Measurements from ENCODE around the gene C9orf78.

Gene C9orf78

DNA sequence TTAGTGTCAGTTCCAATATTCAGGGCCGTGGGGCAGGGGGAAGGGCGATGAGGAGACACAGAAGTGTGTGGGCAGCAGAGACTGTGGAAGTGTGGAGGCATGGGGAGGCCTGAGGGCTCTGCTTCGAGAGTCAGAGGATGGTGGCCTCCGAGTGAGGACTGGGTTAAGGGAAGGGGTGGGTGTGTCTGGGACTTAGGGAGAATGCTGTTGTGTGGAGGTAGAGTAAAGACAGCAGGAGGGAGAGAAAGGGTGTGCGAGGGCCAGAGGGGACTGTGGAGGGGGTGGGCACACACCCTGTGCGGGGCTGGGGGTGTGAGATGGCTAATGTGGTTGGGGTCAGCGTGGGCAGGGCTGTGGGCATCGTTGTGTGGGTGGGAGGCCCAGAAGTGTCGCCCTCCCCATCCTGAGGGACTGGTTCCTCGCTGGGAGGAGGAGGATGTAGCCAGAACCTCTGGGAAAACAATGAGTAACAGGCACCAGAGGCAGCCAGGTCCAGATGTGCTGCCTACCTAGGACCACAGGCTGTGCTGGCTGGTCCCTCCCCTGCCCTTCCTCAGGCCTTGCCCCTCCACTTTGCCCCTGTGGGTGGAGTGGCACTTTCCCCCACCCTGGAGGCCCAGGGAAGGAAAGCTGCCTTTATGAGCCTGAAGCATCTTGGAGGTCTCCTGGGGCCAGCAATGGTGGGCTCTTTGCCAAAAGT is 4.4 kb upstream of the C9orf78 start:
- DNase-seq, result no peak

GRCh38 chr9:129838707-129839259 is 3.7 kb upstream of the C9orf78 start:
- no peak for DNase-seq

DNA sequence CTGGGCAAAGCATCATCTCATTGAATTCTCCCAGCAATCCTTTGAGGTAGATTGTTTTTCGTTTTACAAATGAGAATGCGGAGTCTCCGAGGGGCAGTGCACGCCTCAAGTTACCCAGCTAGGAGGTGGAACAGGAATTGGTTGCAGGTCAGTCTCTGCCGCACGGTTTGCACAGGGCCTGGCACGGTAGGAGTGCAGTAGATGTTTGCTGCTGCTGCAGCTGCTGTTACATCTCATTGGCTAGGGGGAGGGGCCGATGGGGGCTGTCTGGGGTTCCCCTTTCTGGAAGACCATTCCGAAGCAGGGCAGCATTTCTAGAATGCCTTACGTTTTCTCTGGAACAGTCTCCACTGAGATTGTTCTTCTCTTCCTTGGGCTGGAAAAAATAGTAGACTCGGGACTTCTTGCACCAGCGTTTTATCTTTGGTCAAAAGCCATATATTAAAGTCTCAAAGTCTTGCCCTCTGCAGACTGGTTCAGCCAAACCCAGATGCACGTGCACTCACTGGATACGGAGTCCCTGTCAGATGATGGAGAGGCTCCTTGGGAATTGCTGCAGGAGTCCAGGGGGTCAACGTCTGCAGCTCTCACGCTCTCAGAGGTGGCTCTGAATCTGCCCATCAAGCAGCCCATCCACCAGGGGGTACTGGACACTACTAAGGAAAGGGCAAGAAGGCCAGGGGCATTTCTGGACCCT is 1.4 kb upstream of the C9orf78 start:
- DNase-seq, result no peak

DNA sequence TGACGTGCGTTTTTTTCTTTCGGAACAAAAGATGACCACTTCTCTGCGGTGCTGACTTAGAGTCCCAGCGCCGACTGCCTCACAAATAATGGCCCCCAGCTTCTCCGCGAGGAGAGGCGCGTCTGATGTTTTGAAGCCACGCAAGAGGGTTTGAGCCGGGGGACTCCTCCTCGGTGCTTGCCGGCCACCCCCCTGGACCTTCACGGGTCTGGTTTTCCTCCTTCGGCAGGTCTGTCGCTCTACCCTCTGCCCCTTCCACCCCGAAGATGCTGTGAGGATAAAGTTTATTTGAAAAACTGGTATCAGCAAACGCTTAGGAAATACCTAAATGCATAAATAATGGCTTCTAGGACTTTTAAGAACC is 767 bp upstream of the C9orf78 start:
- no peak for DNase-seq

DNA sequence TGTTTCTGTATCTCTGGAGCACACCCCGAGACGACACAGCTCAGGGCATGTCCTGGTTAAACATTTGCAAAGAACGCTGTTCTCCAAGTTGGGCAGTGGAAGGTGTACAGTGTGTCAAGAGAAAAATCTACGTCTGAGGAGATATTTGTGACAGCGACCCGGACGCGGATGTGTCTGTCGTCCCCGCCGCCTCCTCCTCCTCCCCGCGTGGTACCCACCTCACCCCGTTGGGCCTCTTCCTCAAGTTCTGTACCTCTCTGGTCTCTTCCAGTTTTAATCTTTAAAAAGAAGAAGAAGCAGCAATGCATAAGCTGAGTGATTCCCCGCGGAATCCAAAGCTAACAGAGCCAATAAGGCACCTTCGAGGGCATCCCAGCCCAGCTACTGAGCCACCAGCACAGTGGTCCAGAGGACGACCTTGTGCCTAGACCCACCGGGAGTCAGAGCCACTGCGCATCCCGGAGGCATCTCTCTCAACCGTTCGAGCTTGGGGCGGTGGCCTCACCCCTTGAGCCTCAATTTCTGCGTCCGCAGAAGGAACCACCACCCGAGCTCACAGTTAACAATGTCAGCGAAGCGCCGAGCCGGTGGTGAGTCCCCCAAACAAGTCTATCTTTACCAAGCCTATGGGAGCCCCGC is 467 bp downstream of the C9orf78 start:
- no peak for DNase-seq

DNA sequence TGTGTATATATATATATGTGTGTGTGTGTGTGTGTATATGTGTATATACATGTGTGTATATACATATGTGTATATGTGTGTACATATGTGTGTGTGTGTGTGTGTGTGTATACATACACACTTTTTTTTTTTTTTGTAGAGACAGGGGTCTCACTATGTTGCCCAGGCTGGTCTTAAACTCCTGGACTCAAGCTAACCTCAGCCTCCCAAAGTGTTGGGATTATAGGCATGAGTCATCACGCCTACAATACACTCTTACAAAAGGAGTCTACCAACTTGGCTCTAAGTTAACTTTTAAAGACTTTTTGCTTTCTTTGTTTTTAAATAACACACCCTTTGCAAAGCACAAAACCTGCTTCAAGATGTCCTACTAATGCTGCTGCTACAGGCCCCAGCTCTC is 2.1 kb downstream of the C9orf78 start:
- no peak for DNase-seq

DNA sequence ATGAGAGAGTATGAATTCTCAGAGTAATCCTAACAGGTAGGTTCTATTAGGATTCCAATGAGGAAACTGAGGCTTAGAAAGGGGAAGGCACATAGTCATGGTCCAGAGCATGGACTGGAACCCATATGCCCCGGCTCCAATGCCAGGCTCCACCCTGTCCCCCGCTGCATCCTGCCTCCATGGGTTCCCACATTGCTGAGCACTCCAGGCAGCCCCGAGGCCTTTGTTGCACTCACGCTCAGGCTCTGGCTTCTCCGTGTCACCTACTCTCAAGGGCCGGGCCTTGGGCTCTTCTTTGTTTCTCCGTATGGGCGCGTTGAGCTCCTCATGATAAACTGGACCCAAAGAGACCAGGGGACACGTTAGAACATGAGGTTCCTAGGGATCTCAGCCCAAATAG is 6.1 kb downstream of the C9orf78 start:
- DNase-seq, result no peak

GRCh38 chr9:129828051-129828450 is 7.0 kb downstream of the C9orf78 start:
- DNase-seq, result no peak

DNA sequence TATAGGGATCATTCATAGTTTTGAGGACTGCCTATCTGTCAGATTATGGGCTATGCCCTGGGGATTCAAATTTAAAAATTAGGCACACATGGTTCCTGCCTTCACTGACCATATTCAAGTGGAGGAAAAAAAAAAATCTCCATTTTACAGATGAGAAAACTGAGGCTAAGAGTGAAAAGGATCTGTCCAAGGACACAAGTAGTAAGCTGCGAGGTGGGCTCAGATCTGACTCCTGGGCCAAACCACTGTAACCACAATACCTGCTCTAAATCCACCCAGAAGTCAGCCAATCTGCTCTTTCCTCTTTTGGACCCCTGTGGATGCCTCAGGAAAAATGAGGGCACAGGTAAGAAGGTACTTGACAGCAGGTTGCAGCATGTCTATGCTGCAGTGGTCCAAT is 8.3 kb downstream of the C9orf78 start:
- no peak for DNase-seq

- DNase-seq, result no peak
Measured at GRCh38 chr9:129826344-129826743, 8.7 kb downstream of the C9orf78 start.

GRCh38 chr9:129823935-129824601 is 11.0 kb downstream of the C9orf78 start, which contains the start of gene TOR1A:
TSS of gene TOR1A (minus strand) at chr9:129824136. CDS start at chr9:129824085, 51 bp downstream.
- DNase-seq, result peak; percentile 66

- DNase-seq, result no peak
Measured at GRCh38 chr9:129823542-129823934, 11.5 kb downstream of the C9orf78 start.

DNA sequence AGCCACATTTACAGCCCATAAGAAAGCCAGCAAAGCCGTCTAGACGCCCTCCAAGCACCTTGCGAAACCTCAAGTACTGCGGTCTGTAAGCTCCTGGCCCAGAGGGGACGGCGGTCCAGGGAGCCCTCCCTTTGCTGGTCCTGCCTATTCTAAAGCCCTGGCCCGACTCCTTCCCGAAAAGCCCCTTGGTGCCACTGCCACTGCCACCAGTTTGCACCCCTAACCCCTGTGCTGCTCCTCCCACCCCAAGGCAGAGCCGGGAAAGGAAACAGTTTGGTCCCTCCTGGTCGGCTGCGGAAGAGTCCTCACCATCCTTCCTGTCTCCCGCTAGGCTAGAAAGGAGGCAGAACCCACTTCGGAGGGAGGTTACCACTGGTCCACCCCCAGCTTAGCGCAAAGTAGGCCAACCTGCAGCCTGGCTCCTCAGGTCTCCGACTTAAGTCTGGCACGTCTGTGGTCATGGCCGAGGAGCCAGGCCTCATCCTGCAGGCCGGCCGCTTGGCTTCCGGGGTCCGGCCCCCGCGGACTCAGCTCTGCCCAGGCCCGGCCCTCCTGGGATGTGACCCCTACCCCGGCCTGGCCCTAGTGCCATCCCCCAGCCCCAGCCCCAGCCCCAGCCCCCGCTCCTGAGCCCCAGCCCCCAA is 12.1 kb downstream of the C9orf78 start:
- no peak for DNase-seq

- no peak for DNase-seq
Measured at GRCh38 chr9:129816501-129817435, 18.3 kb downstream of the C9orf78 start.

DNA sequence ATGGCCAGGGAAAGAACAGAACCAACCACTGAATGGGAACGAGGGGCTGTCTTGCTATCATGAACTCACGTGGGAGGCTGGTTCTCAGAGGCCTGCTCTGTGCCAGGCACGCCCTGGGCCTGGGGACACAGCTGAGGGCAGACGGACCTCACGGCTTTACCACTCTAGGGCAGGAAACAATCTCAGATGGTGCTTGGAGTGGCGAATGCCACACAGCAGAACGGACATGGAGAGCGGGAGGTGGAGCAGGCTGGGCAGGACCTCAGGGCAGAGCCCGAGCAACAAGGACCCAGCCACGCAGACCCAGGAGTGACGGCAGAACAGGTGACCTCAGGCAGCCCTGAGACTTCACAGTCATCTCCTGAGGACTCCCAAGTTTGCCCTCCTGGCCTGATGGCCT is 19.8 kb downstream of the C9orf78 start:
- DNase-seq, result no peak

DNA sequence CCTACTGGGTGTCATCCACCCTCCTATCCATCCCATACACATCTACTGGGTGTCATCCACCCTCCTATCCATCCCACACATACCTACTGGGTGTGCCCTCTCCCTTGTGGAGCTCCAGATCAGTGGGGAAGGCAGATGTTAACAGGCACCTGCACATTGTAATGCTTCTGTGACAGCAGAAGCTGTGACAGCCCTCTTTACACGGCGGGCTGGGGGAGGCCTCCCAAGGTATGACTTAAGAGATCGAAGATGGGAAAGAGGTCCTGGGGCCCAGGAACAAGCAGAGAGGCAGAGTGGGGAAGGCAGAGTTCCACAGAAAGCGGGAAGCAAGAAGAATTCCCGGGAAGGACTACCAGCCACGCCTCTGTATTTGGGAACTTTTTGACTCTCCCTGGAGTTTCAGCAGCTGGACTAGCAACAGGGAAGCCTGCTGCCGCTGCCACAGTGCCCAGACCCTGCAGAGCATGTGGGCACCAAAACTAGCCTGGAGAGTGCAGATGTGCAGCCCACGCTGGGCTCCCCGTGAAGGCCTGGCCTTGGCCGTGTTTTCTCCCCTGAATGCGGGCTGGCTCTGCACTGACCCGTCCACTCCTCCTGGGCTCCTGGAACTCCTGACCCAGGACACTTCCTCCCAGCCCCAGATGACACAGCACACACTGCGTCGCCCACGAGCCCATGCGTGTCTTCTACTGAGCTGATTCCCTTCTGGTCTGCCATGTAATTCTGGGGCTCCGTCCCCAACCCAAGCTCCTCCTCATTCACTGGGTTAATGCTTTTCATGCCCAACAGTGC is 20.4 kb downstream of the C9orf78 start:
- DNase-seq, result no peak

GRCh38 chr9:129813661-129814060 is 21.4 kb downstream of the C9orf78 start:
- no peak for DNase-seq

DNA sequence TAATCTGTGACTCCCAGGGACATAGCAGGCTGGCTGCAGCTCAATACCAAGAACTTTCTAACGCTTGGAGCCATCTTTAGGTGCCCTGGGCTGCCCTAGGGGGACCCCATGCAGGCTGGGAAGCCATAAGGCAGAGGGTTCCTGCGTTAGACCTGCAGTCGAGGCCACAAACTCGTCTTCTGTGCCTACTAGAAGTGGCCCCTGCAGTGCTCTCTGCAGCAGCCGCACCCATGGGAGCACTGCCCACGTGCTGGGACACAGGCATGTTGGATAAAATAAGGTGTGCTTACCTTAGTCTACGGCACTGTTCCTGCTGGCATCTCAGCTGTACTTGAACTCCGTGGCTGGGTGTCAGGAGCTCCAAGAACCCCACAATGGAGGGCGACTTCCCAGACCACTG is 22.7 kb downstream of the C9orf78 start:
- no peak for DNase-seq

DNA sequence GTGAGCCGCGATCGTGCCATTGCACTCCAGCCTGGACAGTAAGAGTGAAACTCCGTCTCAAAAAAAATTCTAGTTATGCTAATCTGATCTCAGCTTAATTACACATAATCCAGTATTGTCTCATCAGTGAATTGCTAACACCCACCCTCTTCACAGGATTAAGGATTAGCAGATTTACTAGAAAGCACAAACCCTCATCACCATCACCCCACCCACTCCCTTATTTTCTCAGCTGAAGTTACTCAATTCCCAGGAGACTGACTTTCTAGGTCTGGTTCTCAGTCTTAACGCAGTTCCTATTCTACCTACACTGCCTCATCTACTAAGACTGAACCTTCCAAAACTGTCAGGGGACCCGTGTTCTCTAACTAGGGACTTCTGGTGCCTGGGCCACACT is 23.1 kb downstream of the C9orf78 start:
- DNase-seq, result no peak

- no peak for DNase-seq
Measured at GRCh38 chr9:129810788-129811187, 24.3 kb downstream of the C9orf78 start.

DNA sequence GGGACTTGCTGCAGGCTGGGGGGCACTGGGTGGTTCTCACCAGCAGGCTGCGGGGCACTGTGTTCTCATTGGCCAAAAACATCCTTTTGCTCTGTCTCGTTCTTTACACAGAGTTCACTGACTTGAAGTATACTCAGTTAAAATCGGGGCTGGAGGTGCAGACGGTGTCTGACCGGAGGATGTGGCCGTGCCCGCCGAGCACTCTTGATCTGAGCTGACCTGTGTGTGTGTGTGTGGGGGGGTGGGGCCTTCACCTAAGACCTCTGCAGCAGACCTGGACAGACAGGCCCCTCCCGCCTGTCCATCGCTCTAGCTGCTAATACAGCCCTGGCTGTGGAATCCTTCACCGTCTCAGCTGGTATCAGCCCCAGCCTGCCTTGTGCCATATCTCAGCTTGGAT is 25.0 kb downstream of the C9orf78 start:
- DNase-seq, result no peak

Data from NCI-H1436 treated with DMSO at 0.1 percent for 48 hours (cell line).